ENCODE data around the gene FXYD6.

DNA sequence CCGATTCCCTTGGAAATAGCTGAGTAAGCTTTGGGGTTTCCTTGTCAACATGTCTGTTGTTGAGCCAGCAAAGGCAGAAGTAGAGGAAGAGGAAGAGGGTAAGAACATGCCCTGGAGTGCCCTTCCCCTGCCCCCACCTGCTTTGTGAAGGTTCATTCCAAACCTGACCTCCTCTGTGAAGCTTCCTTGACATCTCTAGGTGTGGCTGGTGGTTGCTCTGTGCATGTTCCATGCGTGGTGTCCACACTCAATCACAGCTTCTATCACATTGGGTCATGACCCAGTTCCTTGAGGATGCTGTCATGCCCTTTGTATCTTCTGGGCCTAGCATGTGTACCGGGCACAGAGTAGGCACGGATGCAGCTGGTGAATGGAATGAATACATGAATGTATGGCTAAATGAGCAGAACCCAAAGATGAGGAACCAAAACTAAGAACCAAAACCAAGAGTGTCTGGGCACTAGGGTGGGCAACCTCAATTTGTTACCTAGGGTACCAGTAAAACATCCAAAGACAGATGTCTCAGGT, 23.7 kb upstream of the FXYD6 start:
- TF ChIP-seq, protein P1, sequence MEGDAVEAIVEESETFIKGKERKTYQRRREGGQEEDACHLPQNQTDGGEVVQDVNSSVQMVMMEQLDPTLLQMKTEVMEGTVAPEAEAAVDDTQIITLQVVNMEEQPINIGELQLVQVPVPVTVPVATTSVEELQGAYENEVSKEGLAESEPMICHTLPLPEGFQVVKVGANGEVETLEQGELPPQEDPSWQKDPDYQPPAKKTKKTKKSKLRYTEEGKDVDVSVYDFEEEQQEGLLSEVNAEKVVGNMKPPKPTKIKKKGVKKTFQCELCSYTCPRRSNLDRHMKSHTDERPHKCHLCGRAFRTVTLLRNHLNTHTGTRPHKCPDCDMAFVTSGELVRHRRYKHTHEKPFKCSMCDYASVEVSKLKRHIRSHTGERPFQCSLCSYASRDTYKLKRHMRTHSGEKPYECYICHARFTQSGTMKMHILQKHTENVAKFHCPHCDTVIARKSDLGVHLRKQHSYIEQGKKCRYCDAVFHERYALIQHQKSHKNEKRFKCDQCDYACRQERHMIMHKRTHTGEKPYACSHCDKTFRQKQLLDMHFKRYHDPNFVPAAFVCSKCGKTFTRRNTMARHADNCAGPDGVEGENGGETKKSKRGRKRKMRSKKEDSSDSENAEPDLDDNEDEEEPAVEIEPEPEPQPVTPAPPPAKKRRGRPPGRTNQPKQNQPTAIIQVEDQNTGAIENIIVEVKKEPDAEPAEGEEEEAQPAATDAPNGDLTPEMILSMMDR (IDR thresholded peaks at IDR 0.05; ENCODE audit: low read depth, low read length) = no peak
- TF ChIP-seq, protein P2, sequence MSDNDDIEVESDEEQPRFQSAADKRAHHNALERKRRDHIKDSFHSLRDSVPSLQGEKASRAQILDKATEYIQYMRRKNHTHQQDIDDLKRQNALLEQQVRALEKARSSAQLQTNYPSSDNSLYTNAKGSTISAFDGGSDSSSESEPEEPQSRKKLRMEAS (IDR thresholded peaks at IDR 0.05; ENCODE audit: low read depth, low read length) = no peak

Measured in NB4 (cell line).